NCI-H1417 (cell line): Measurements from ENCODE around the gene SATB2.

Source experiments
- DNase-seq, 3 experiments: peaks; one replicate each; lab custom pipeline; 2025; lab: John Stamatoyannopoulos, UW

Gene SATB2

GRCh38 chr2:199465988-199466691 is 8.4 kb upstream of the SATB2 start:
- no peak for DNase-seq

- DNase-seq: no peak
Measured at GRCh38 chr2:199465390-199465789, 7.7 kb upstream of the SATB2 start.

- DNase-seq: no peak
Measured at GRCh38 chr2:199464606-199465352, 7.0 kb upstream of the SATB2 start.

GRCh38 chr2:199463708-199464605 is 6.2 kb upstream of the SATB2 start:
- DNase-seq: no peak

GRCh38 chr2:199462956-199463692 is 5.4 kb upstream of the SATB2 start:
- peak in 2 of 3 experiments; percentile 51 to 66 for DNase-seq

- no peak for DNase-seq
Measured at GRCh38 chr2:199462347-199462955, 4.7 kb upstream of the SATB2 start.

- DNase-seq: no peak
Measured at GRCh38 chr2:199461711-199462346, 4.1 kb upstream of the SATB2 start.

- DNase-seq: no peak
Measured at GRCh38 chr2:199460846-199461710, 3.3 kb upstream of the SATB2 start.

- peak; percentile 20 to 58 (median 30) for DNase-seq
Measured at GRCh38 chr2:199460101-199460671, 2.4 kb upstream of the SATB2 start.

- peak; percentile 68 to 96 (median 94) for DNase-seq
Measured at GRCh38 chr2:199459286-199460100, 1.8 kb upstream of the SATB2 start.

- DNase-seq: peak in 1 of 3 experiments; percentile 84
Measured at GRCh38 chr2:199458806-199459285, 1.1 kb upstream of the SATB2 start.

- peak; percentile 39 to 76 (median 73) for DNase-seq
Measured at GRCh38 chr2:199458009-199458805, 468 bp upstream of the SATB2 start.

- peak; percentile 35 to 45 (median 42) for DNase-seq
Measured at GRCh38 chr2:199456383-199457146, 1.2 kb downstream of the SATB2 start.

GRCh38 chr2:199455545-199456382 is 2.0 kb downstream of the SATB2 start:
- DNase-seq: peak; percentile 65 to 75 (median 69)

GRCh38 chr2:199455210-199455544 is 2.6 kb downstream of the SATB2 start:
- no peak for DNase-seq

GRCh38 chr2:199452991-199453379 is 4.8 kb downstream of the SATB2 start:
- DNase-seq: no peak
